Measurements from ENCODE around the gene PASK. TPM values are rescaled to one million over a fixed set of nuclear protein-coding genes. Genes with fewer than 3 reads are reported as not detected.

The PASK gene
- total and polyA plus RNA-seq, 2 of the 4 experiments (the other 2 are of a cell fraction): 4.1 TPM

- Histone ChIP-seq H3K14ac (replicated peaks; ENCODE audit: low read depth, low read length) (no peak overlapping the region), H2BK20ac (ENCODE audit: low read depth, low read length) (no peak overlapping the region), H3K4me3 (ENCODE audit: insufficient read depth, low read depth, low read length) (no peak overlapping the region), H4K20me1 (ENCODE audit: insufficient read depth, low read length) (no peaks in the 10 kb centered on the region), H3K4me1 (ENCODE audit: control insufficient read depth, insufficient read depth, low read length) (no peaks in the 10 kb centered on the region), H2AK9ac (replicated peaks; ENCODE audit: low read depth, low read length, poor library complexity) (no peak overlapping the region), H3K23ac (ENCODE audit: low read depth, low read length) (no peak overlapping the region), H2BK15ac (ENCODE audit: low read depth, low read length) (no peak overlapping the region), H4K5ac (ENCODE audit: low read depth, low read length) (no peak overlapping the region), H3K27ac (ENCODE audit: insufficient read depth, low read length) (no peak overlapping the region), H3K9me3 (ENCODE audit: control insufficient read depth, insufficient read depth, low read length) (peaks cover 2% of the 10 kb centered on the region; the same call in 1 of the 2 replicates), H3K18ac (ENCODE audit: low read depth, low read length) (no peak overlapping the region), H3K56ac (ENCODE audit: extremely low read depth, insufficient read depth, low read length) (no peak overlapping the region), H3K4me2 (ENCODE audit: low read depth, low read length) (no peak overlapping the region), H3K79me1 (ENCODE audit: low read depth in 1 of 2, low read length in 2 of 2) (no peaks in the 10 kb centered on the region), H4K91ac (ENCODE audit: insufficient read depth, low read depth, low read length) (no peak overlapping the region), H2AFZ (replicated peaks; ENCODE audit: low read length, poor library complexity) (no peak overlapping the region), H3K9ac (ENCODE audit: low read depth, low read length) (no peak overlapping the region), H2BK5ac (ENCODE audit: low read depth, low read length, poor library complexity, severe bottlenecking) (no peak overlapping the region), H2AK5ac (ENCODE audit: low read depth, low read length) (no peak overlapping the region), H3K9me1 (ENCODE audit: insufficient read depth, low read length) (peaks cover 3% of the 10 kb centered on the region; the same call in 1 of the 2 replicates), H3K27me3 (ENCODE audit: control insufficient read depth, insufficient read depth, low read length) (no peaks in the 10 kb centered on the region), H3K4ac (ENCODE audit: low read depth, low read length) (no peak overlapping the region), H4K8ac (ENCODE audit: low read depth in 2 of 2, low read length in 2 of 2) (no peak overlapping the region), H3K36me3 (ENCODE audit: control insufficient read depth, insufficient read depth, low read length) (peaks cover 11% of the 10 kb centered on the region), H2BK120ac (ENCODE audit: low read depth, low read length) (no peak overlapping the region)
- no peak for ATAC-seq (ENCODE audit: low read depth)
- no peak for DNase-seq
- in situ Hi-C loops (cut with MboI; ENCODE audit: low sequenced_read_pairs): no loop called here
- dilution Hi-C loops (cut with HindIII; ENCODE audit: low sequenced_read_pairs, unreplicated experiment): no loop called here
- POLR2A ChIA-PET (ENCODE audit: unreplicated experiment): no interaction called here
- BruUV-seq (replicated peaks): no TSS peak
- 75% methylated on average over 8 of the region's 16 CpGs; no CpG with 5 or more reads in 1 of the 2 experiments for WGBS, 2 experiments (ENCODE audit: extremely low coverage in 2 of 2, insufficient read length in 1 of 2)
- intact Hi-C loops (cut with micrococcal nuclease): no loop called here
- TF ChIP-seq BHLHE40 (IDR thresholded peaks at IDR 0.05; ENCODE audit: low read depth, low read length) (no peak), CHD1 (IDR thresholded peaks at IDR 0.05; ENCODE audit: low read depth, low read length) (no peak), MXI1 (IDR thresholded peaks at IDR 0.05; ENCODE audit: borderline replicate concordance, low read depth, low read length) (no peak), RFX5 (IDR thresholded peaks at IDR 0.05; ENCODE audit: low read depth, low read length) (no peak), RCOR1 (IDR thresholded peaks at IDR 0.05; ENCODE audit: insufficient replicate concordance, low read length) (no peak), MAZ (IDR thresholded peaks at IDR 0.05; ENCODE audit: borderline replicate concordance, low read depth, low read length) (no peak), MAFK (IDR thresholded peaks at IDR 0.05; ENCODE audit: low read depth, low read length) (no peak), RAD21 (IDR thresholded peaks at IDR 0.05; ENCODE audit: low read length) (no peak), POLR2A (IDR thresholded peaks at IDR 0.05; ENCODE audit: low read depth, low read length) (no peak), CEBPB (IDR thresholded peaks at IDR 0.05; ENCODE audit: low read depth, low read length) (no peak), SMC3 (IDR thresholded peaks at IDR 0.05; ENCODE audit: low read depth, low read length) (no peak), FOS (IDR thresholded peaks at IDR 0.05; ENCODE audit: low read depth, low read length) (no peak), NFE2L2 (IDR thresholded peaks at IDR 0.05; ENCODE audit: low read depth, low read length) (no peak), ELK1 (IDR thresholded peaks at IDR 0.05; ENCODE audit: borderline replicate concordance, low read depth, low read length) (no peak)
- TF ChIP-seq, protein P1, sequence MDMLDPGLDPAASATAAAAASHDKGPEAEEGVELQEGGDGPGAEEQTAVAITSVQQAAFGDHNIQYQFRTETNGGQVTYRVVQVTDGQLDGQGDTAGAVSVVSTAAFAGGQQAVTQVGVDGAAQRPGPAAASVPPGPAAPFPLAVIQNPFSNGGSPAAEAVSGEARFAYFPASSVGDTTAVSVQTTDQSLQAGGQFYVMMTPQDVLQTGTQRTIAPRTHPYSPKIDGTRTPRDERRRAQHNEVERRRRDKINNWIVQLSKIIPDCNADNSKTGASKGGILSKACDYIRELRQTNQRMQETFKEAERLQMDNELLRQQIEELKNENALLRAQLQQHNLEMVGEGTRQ (IDR thresholded peaks at IDR 0.05; ENCODE audit: low read depth, low read length): no peak
- TF ChIP-seq, protein P2, sequence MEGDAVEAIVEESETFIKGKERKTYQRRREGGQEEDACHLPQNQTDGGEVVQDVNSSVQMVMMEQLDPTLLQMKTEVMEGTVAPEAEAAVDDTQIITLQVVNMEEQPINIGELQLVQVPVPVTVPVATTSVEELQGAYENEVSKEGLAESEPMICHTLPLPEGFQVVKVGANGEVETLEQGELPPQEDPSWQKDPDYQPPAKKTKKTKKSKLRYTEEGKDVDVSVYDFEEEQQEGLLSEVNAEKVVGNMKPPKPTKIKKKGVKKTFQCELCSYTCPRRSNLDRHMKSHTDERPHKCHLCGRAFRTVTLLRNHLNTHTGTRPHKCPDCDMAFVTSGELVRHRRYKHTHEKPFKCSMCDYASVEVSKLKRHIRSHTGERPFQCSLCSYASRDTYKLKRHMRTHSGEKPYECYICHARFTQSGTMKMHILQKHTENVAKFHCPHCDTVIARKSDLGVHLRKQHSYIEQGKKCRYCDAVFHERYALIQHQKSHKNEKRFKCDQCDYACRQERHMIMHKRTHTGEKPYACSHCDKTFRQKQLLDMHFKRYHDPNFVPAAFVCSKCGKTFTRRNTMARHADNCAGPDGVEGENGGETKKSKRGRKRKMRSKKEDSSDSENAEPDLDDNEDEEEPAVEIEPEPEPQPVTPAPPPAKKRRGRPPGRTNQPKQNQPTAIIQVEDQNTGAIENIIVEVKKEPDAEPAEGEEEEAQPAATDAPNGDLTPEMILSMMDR (conservative IDR thresholded peaks at IDR 0.05; ENCODE audit: low read depth, low read length): no peak
- CTCF ChIA-PET: interaction anchor here (0.6 kb wide), 1 partner anchor 101 kb away, joined by 3 read pairs; no protein-coding TSS in a partner anchor
These were observed 25.3 kb downstream of the PASK start for GRCh38 chr2:241123816-241124536.

Measured in IMR-90 (cell line).